ENCODE results near the gene SRPK1.
"Not testable (repeated sequence)": the region's sequence is repeated elsewhere in the genome, so short reads cannot be mapped to it uniquely, and the experiment has no call there.

The SRPK1 gene

GRCh38 chr6:35933844-35934243, 12.9 kb upstream of the SRPK1 start:
- DNase-seq (ENCODE audit: extremely low spot score, insufficient read length, low read depth) (no peak), FAIRE-seq (no peak)

GRCh38 chr6:35931873-35932272, 11.0 kb upstream of the SRPK1 start:
- not testable (repeated sequence) for DNase-seq (ENCODE audit: extremely low spot score, insufficient read length, low read depth); FAIRE-seq

- DNase-seq (ENCODE audit: extremely low spot score, insufficient read length, low read depth) (no peak), FAIRE-seq (no peak)
Measured at GRCh38 chr6:35931120-35931561, 10.2 kb upstream of the SRPK1 start.

- FAIRE-seq = no peak
Measured at GRCh38 chr6:35929601-35930000, 8.7 kb upstream of the SRPK1 start.

GRCh38 chr6:35926509-35927215, 5.8 kb upstream of the SRPK1 start:
- DNase-seq (ENCODE audit: extremely low spot score, insufficient read length, low read depth) (no peak), FAIRE-seq (no peak)

More at GRCh38 chr6:35929601-35930000, 8.7 kb upstream of the SRPK1 start:
- DNase-seq (ENCODE audit: extremely low spot score, insufficient read length, low read depth) = no peak

GRCh38 chr6:35925961-35926360, 5.1 kb upstream of the SRPK1 start:
- FAIRE-seq = no peak

GRCh38 chr6:35924146-35924545, 3.2 kb upstream of the SRPK1 start:
- no peak for FAIRE-seq
- DNase-seq (ENCODE audit: extremely low spot score, insufficient read length, low read depth) = no peak

More at GRCh38 chr6:35925961-35926360, 5.1 kb upstream of the SRPK1 start:
- no peak for DNase-seq (ENCODE audit: extremely low spot score, insufficient read length, low read depth)

- FAIRE-seq = no peak
- DNase-seq (ENCODE audit: extremely low spot score, insufficient read length, low read depth) = no peak
Measured at GRCh38 chr6:35922139-35922554, 1.2 kb upstream of the SRPK1 start.

GRCh38 chr6:35919827-35920751, 809 bp downstream of the SRPK1 start:
- FAIRE-seq = peak; percentile 78

GRCh38 chr6:35919085-35919826, 1.6 kb downstream of the SRPK1 start:
- DNase-seq (ENCODE audit: extremely low spot score, insufficient read length, low read depth) (no peak), FAIRE-seq (peak; percentile 60)

More at GRCh38 chr6:35919827-35920751, 809 bp downstream of the SRPK1 start:
- DNase-seq (ENCODE audit: extremely low spot score, insufficient read length, low read depth) = no peak

GRCh38 chr6:35916893-35917292, 4.0 kb downstream of the SRPK1 start:
- DNase-seq (ENCODE audit: extremely low spot score, insufficient read length, low read depth); FAIRE-seq: not testable (repeated sequence)

- DNase-seq (ENCODE audit: extremely low spot score, insufficient read length, low read depth) (no peak), FAIRE-seq (no peak)
Measured at GRCh38 chr6:35916056-35916455, 4.8 kb downstream of the SRPK1 start.

- FAIRE-seq (no peak), DNase-seq (ENCODE audit: extremely low spot score, insufficient read length, low read depth) (no peak)
Measured at GRCh38 chr6:35914536-35914935, 6.4 kb downstream of the SRPK1 start.

GRCh38 chr6:35911871-35912653, 8.8 kb downstream of the SRPK1 start:
- FAIRE-seq = no peak
- no peak for DNase-seq (ENCODE audit: extremely low spot score, insufficient read length, low read depth)

- DNase-seq (ENCODE audit: extremely low spot score, insufficient read length, low read depth); FAIRE-seq: not testable (repeated sequence)
Measured at GRCh38 chr6:35909571-35909970, 11.3 kb downstream of the SRPK1 start.

GRCh38 chr6:35908753-35909401, 12.0 kb downstream of the SRPK1 start:
- not testable (repeated sequence) for FAIRE-seq; DNase-seq (ENCODE audit: extremely low spot score, insufficient read length, low read depth)

- DNase-seq (ENCODE audit: extremely low spot score, insufficient read length, low read depth) (no peak), FAIRE-seq (no peak)
Measured at GRCh38 chr6:35907750-35908149, 13.1 kb downstream of the SRPK1 start.

- DNase-seq (ENCODE audit: extremely low spot score, insufficient read length, low read depth) (no peak), FAIRE-seq (no peak)
Measured at GRCh38 chr6:35906499-35906846, 14.4 kb downstream of the SRPK1 start.

Measured in GM18507 (cell line).